Esophagus muscularis mucosa (tissue), 3 donors: Measurements from ENCODE around the gene DSP.

Source experiments
- CTCF ChIP-seq, 3 experiments: fragments of 200-600 bp in 2 of 3; fragments of 450-650 bp in 1 of 3; sonication (generic) in 2 of 3; IDR thresholded peaks; one replicate each; pipeline ENCODE4 v1.5.1; 2017 to 2019; ENCODE audit warnings: antibody characterized with exemption in 3 of 3, mild to moderate bottlenecking in 2 of 3, moderate library complexity in 1 of 3
- POLR2AphosphoS5 ChIP-seq, 2 donors: sonication (generic); formaldehyde crosslinking; IDR thresholded peaks; one replicate each; pipeline ENCODE4 v1.6.1; 2017; ENCODE audit warnings: antibody characterized with exemption in 2 of 2

- TF ChIP-seq CTCF (IDR thresholded peaks at IDR 0.05) (no peak), POLR2AphosphoS5 (IDR thresholded peaks at IDR 0.05) (no peak)
Observed at GRCh38 chr6:7636151-7636550, 94.7 kb downstream of the DSP start.
